Upper lobe of left lung (tissue), 4 donors: ENCODE data around the gene L3MBTL2.

ENCODE experiments used
- CTCF ChIP-seq, 6 experiments: fragments of 450-650 bp in 4 of 6; fragments of 200-600 bp in 2 of 6; sonication (generic) in 2 of 6; IDR thresholded peaks; one replicate each; pipeline ENCODE4 v1.5.1; 2016 to 2019; ENCODE audit warnings: antibody characterized with exemption in 6 of 6
- POLR2A ChIP-seq, 4 donors: fragments of 450-650 bp; IDR thresholded peaks; one replicate each; pipeline ENCODE4 v1.5.1; 2016 to 2017; ENCODE audit warnings: antibody characterized with exemption in 4 of 4, mild to moderate bottlenecking in 2 of 4
- POLR2AphosphoS5 ChIP-seq, 2 donors: sonication (generic); formaldehyde crosslinking; IDR thresholded peaks; one replicate each; pipeline ENCODE4 v1.5.1; 2017; ENCODE audit warnings: antibody characterized with exemption in 2 of 2

- TF ChIP-seq POLR2A (IDR thresholded peaks at IDR 0.05) (no peak), CTCF (IDR thresholded peaks at IDR 0.05) (no peak), POLR2AphosphoS5 (IDR thresholded peaks at IDR 0.05) (no peak)
These were observed 21.9 kb downstream of the L3MBTL2 start for GRCh38 chr22:41226723-41227655.
